Ovary (tissue), 3 donors: ENCODE results near the gene UTS2R.

Experiments
- CTCF ChIP-seq, 3 donors: fragments of 450-650 bp in 2 of 3; fragments of 200-600 bp in 1 of 3; IDR thresholded peaks; one replicate each; pipeline versions ENCODE4 v1.5.1 to v1.8.0; 2016 to 2022; ENCODE audit warnings: antibody characterized with exemption in 3 of 3, mild to moderate bottlenecking in 1 of 3
- POLR2A ChIP-seq: fragments of 450-650 bp; IDR thresholded peaks from one replicate; pipeline ENCODE4 v1.6.1; 2017; ENCODE audit warnings: antibody characterized with exemption, mild to moderate bottlenecking, moderate library complexity
- donor health status: DM: no; HTN: no; CAD: no.

- TF ChIP-seq CTCF (IDR thresholded peaks at IDR 0.05) (no peak), POLR2A (no peak)
Measured at GRCh38 chr17:82408938-82409318, 37.4 kb downstream of the UTS2R start.
